Activated T-cell treated with anti-CD3 and anti-CD28 coated beads, Interleukin-2, amount 50 U/mL, for 72 hours (primary cell): ENCODE measurements around the gene PLXNA2. TPM values are rescaled to one million over a fixed set of nuclear protein-coding genes. Genes with fewer than 3 reads are reported as not detected.

ENCODE experiments used
- ATAC-seq, 2 donors: fragments of 150-1000 bp; cut with Tn5 transposase; replicated peaks in 1 of 2; 2 replicates each; pipeline ENCODE4 v1.10.0; 2021; ENCODE audit warnings: moderate library complexity in 2 of 2, mild to moderate bottlenecking in 1 of 2
- DNase-seq, 2 donors: peaks; one replicate each; pipeline ENCODE4 v3.0.0; 2021 to 2022; ENCODE audit warnings: mixed read lengths in 1 of 2
- H3K27ac Mint-ChIP-seq: one replicate; pipeline ENCODE4 v1.8.0; 2022; ENCODE audit warnings: mild to moderate bottlenecking, moderate library complexity, mixed read lengths
- H3K27me3 Mint-ChIP-seq: one replicate; pipeline ENCODE4 v1.8.0; 2022; ENCODE audit warnings: low read depth, mixed read lengths
- H3K36me3 Mint-ChIP-seq, 2 donors: one replicate each; pipeline ENCODE4 v1.8.0; 2022; ENCODE audit warnings: mixed read lengths in 2 of 2, mild to moderate bottlenecking in 1 of 2; ENCODE audit not compliant: insufficient read depth in 2 of 2
- H3K4me1 Mint-ChIP-seq: one replicate; pipeline ENCODE4 v1.8.0; 2022; ENCODE audit warnings: low read depth, mixed read lengths
- H3K4me3 Mint-ChIP-seq, 2 donors: one replicate each; pipeline ENCODE4 v1.8.0; 2022; ENCODE audit warnings: mild to moderate bottlenecking in 2 of 2, mixed read lengths in 2 of 2, moderate library complexity in 2 of 2
- H3K9me3 Mint-ChIP-seq, 2 donors: one replicate each; pipeline ENCODE4 v1.8.0; 2022; ENCODE audit warnings: mixed read lengths in 2 of 2
- total RNA-seq, 2 donors: library from RNA; stranded (reverse); gene quantifications; one replicate each; pipeline ENCODE4 v1.2.3, GENCODE V29; 2022

Gene PLXNA2
- total RNA-seq, 2 donors from 2014 or later: 0.07 to 0.72 TPM

- no peak for ATAC-seq
- no peaks in the 10 kb centered on the region for H3K36me3 Mint-ChIP-seq
- no peak for DNase-seq
- no peaks in the 10 kb centered on the region for H3K9me3 Mint-ChIP-seq
- no peak overlapping the region for H3K27ac Mint-ChIP-seq
- no peaks in the 10 kb centered on the region for H3K27me3 Mint-ChIP-seq
- H3K4me3 Mint-ChIP-seq: no peak overlapping the region
- peaks cover 29% of the 10 kb centered on the region for H3K4me1 Mint-ChIP-seq
These were observed 160.5 kb downstream of the PLXNA2 start for GRCh38 chr1:208083715-208084085.

- Mint-ChIP-seq H3K4me1 (peaks cover 25% of the 10 kb centered on the region), H3K9me3 (no peaks in the 10 kb centered on the region), H3K27ac (no peak overlapping the region), H3K4me3 (no peak overlapping the region), H3K27me3 (no peaks in the 10 kb centered on the region), H3K36me3 (no peaks in the 10 kb centered on the region)
- DNase-seq (no peak), ATAC-seq (no peak)
These were observed 161.0 kb downstream of the PLXNA2 start for GRCh38 chr1:208083016-208083714.

GRCh38 chr1:208081972-208082371, 162.2 kb downstream of the PLXNA2 start:
- no peak overlapping the region for H3K27ac Mint-ChIP-seq
- ATAC-seq (no peak), DNase-seq (no peak)
- no peaks in the 10 kb centered on the region for H3K36me3 Mint-ChIP-seq
- H3K4me3 Mint-ChIP-seq: no peak overlapping the region
- peaks cover 15% of the 10 kb centered on the region for H3K4me1 Mint-ChIP-seq
- H3K9me3 Mint-ChIP-seq: no peaks in the 10 kb centered on the region
- no peaks in the 10 kb centered on the region for H3K27me3 Mint-ChIP-seq

GRCh38 chr1:208080396-208081286, 163.5 kb downstream of the PLXNA2 start:
- ATAC-seq (no peak), DNase-seq (no peak)
- no peaks in the 10 kb centered on the region for H3K9me3 Mint-ChIP-seq
- H3K27me3 Mint-ChIP-seq: no peaks in the 10 kb centered on the region
- peaks cover 2% of the 10 kb centered on the region for H3K4me1 Mint-ChIP-seq
- no peak overlapping the region for H3K27ac Mint-ChIP-seq
- no peaks in the 10 kb centered on the region for H3K36me3 Mint-ChIP-seq
- H3K4me3 Mint-ChIP-seq: no peak overlapping the region

- Mint-ChIP-seq H3K27me3 (no peaks in the 10 kb centered on the region), H3K36me3 (no peaks in the 10 kb centered on the region), H3K4me3 (no peak overlapping the region), H3K4me1 (no peaks in the 10 kb centered on the region), H3K27ac (no peak overlapping the region), H3K9me3 (no peaks in the 10 kb centered on the region)
- ATAC-seq (no peak), DNase-seq (no peak)
These were observed 165.0 kb downstream of the PLXNA2 start for GRCh38 chr1:208079161-208079560.

- no peaks in the 10 kb centered on the region for H3K27me3 Mint-ChIP-seq
- no peak for DNase-seq
- no peaks in the 10 kb centered on the region for H3K9me3 Mint-ChIP-seq
- no peak for ATAC-seq
- no peaks in the 10 kb centered on the region for H3K36me3 Mint-ChIP-seq
- no peak overlapping the region for H3K27ac Mint-ChIP-seq
- H3K4me3 Mint-ChIP-seq: no peak overlapping the region
- no peaks in the 10 kb centered on the region for H3K4me1 Mint-ChIP-seq
These were observed 165.4 kb downstream of the PLXNA2 start for GRCh38 chr1:208078752-208079151.

GRCh38 chr1:208077232-208078075, 166.7 kb downstream of the PLXNA2 start:
- Mint-ChIP-seq H3K27ac (no peak overlapping the region), H3K27me3 (no peaks in the 10 kb centered on the region), H3K36me3 (no peaks in the 10 kb centered on the region), H3K4me1 (no peaks in the 10 kb centered on the region), H3K9me3 (no peaks in the 10 kb centered on the region), H3K4me3 (no peak overlapping the region)
- ATAC-seq: no peak
- DNase-seq: no peak

GRCh38 chr1:208074353-208074752, 169.8 kb downstream of the PLXNA2 start:
- ATAC-seq (no peak), DNase-seq (no peak)
- Mint-ChIP-seq H3K4me1 (no peaks in the 10 kb centered on the region), H3K36me3 (no peaks in the 10 kb centered on the region), H3K27me3 (no peaks in the 10 kb centered on the region), H3K27ac (no peak overlapping the region), H3K4me3 (no peak overlapping the region), H3K9me3 (no peaks in the 10 kb centered on the region)

GRCh38 chr1:208071435-208072031, 172.7 kb downstream of the PLXNA2 start:
- no peak for ATAC-seq
- no peaks in the 10 kb centered on the region for H3K36me3 Mint-ChIP-seq
- no peaks in the 10 kb centered on the region for H3K9me3 Mint-ChIP-seq
- no peaks in the 10 kb centered on the region for H3K27me3 Mint-ChIP-seq
- H3K4me1 Mint-ChIP-seq: no peaks in the 10 kb centered on the region
- H3K4me3 Mint-ChIP-seq: no peak overlapping the region
- H3K27ac Mint-ChIP-seq: no peak overlapping the region
- no peak for DNase-seq

- Mint-ChIP-seq H3K36me3 (no peaks in the 10 kb centered on the region), H3K4me3 (no peak overlapping the region), H3K27ac (no peak overlapping the region), H3K9me3 (no peaks in the 10 kb centered on the region), H3K4me1 (no peaks in the 10 kb centered on the region), H3K27me3 (no peaks in the 10 kb centered on the region)
- ATAC-seq (no peak), DNase-seq (no peak)
These were observed 174.3 kb downstream of the PLXNA2 start for GRCh38 chr1:208069908-208070307.

- Mint-ChIP-seq H3K4me3 (no peak overlapping the region), H3K4me1 (no peaks in the 10 kb centered on the region), H3K27me3 (no peaks in the 10 kb centered on the region), H3K36me3 (no peaks in the 10 kb centered on the region), H3K9me3 (no peaks in the 10 kb centered on the region), H3K27ac (no peak overlapping the region)
- DNase-seq (no peak), ATAC-seq (no peak)
These were observed 174.9 kb downstream of the PLXNA2 start for GRCh38 chr1:208069317-208069716.

- Mint-ChIP-seq H3K27me3 (no peaks in the 10 kb centered on the region), H3K9me3 (no peaks in the 10 kb centered on the region), H3K4me3 (no peak overlapping the region), H3K27ac (no peak overlapping the region), H3K4me1 (no peaks in the 10 kb centered on the region), H3K36me3 (no peaks in the 10 kb centered on the region)
- ATAC-seq (no peak), DNase-seq (no peak)
These were observed 175.3 kb downstream of the PLXNA2 start for GRCh38 chr1:208068908-208069307.

- Mint-ChIP-seq H3K9me3 (no peaks in the 10 kb centered on the region), H3K4me3 (no peak overlapping the region), H3K4me1 (no peaks in the 10 kb centered on the region), H3K36me3 (no peaks in the 10 kb centered on the region), H3K27ac (no peak overlapping the region), H3K27me3 (no peaks in the 10 kb centered on the region)
- ATAC-seq (no peak), DNase-seq (no peak)
These were observed 175.8 kb downstream of the PLXNA2 start for GRCh38 chr1:208068407-208068806.
